Measurements from ENCODE around the gene SNX1.

SNX1 gene

GRCh38 chr15:64148581-64148980, 52.8 kb downstream of the SNX1 start:
- no peak overlapping the region for H3K27ac ChIP-seq
- TF ChIP-seq CTCF (IDR thresholded peaks at IDR 0.05), result no peak
- H3K4me3 ChIP-seq, result no peak overlapping the region
- peak; percentile 29 for DNase-seq (ENCODE audit: low spot score)

- no peak overlapping the region for H3K4me3 ChIP-seq
- DNase-seq (ENCODE audit: low spot score), result peak; percentile 5
- H3K27ac ChIP-seq, result no peak overlapping the region
- no peak for TF ChIP-seq CTCF (IDR thresholded peaks at IDR 0.05)
Measured at GRCh38 chr15:64149424-64149823, 53.6 kb downstream of the SNX1 start.

GRCh38 chr15:64149893-64150578, 54.3 kb downstream of the SNX1 start:
- no peak for TF ChIP-seq CTCF (IDR thresholded peaks at IDR 0.05)
- Histone ChIP-seq H3K27ac (no peak overlapping the region), H3K4me3 (no peak overlapping the region)
- no peak for DNase-seq (ENCODE audit: low spot score)

GRCh38 chr15:64151727-64152506, 56.1 kb downstream of the SNX1 start, which contains the start of gene SNX22:
Gene SNX22, plus strand, starts transcription at chr15:64151731. Its CDS starts 45 bp downstream, at chr15:64151776.
- Histone ChIP-seq H3K27ac (no peak within 1 kb of the TSS), H3K4me3 (peak within 1 kb of the TSS; percentile 72)
- peak; percentile 74 for DNase-seq (ENCODE audit: low spot score)
- no peak for TF ChIP-seq CTCF (IDR thresholded peaks at IDR 0.05)

GRCh38 chr15:64152507-64153387, 57.0 kb downstream of the SNX1 start:
- Histone ChIP-seq H3K27ac (no peak overlapping the region), H3K4me3 (peak overlapping the region; percentile 72)
- TF ChIP-seq CTCF (IDR thresholded peaks at IDR 0.05), result no peak
- DNase-seq (ENCODE audit: low spot score), result peak; percentile 72

GRCh38 chr15:64153480-64154367, 57.9 kb downstream of the SNX1 start:
- peak; percentile 98 for TF ChIP-seq CTCF (IDR thresholded peaks at IDR 0.05)
- Histone ChIP-seq H3K4me3 (no peak overlapping the region), H3K27ac (no peak overlapping the region)
- peak; percentile 89 for DNase-seq (ENCODE audit: low spot score)

Measured in coronary artery (tissue), 2 donors.